Measurements from ENCODE around the gene JAKMIP1.
"Not testable (repeated sequence)": the region's sequence is repeated elsewhere in the genome, so short reads cannot be mapped to it uniquely, and the experiment has no call there.

The JAKMIP1 gene

GRCh38 chr4:6229095-6229494, 28.7 kb upstream of the JAKMIP1 start:
- DNase-seq (ENCODE audit: low spot score), result no peak

- DNase-seq (ENCODE audit: low spot score), result no peak
These were observed 28.1 kb upstream of the JAKMIP1 start for GRCh38 chr4:6228158-6229067.

GRCh38 chr4:6227412-6228157, 27.2 kb upstream of the JAKMIP1 start:
- no peak for DNase-seq (ENCODE audit: low spot score)

GRCh38 chr4:6226506-6226905, 26.2 kb upstream of the JAKMIP1 start:
- no peak for DNase-seq (ENCODE audit: low spot score)

GRCh38 chr4:6225469-6225868, 25.1 kb upstream of the JAKMIP1 start:
- DNase-seq (ENCODE audit: low spot score), result no peak

- DNase-seq (ENCODE audit: low spot score), result no peak
These were observed 24.4 kb upstream of the JAKMIP1 start for GRCh38 chr4:6224735-6225134.

- no peak for DNase-seq (ENCODE audit: low spot score)
These were observed 22.5 kb upstream of the JAKMIP1 start for GRCh38 chr4:6222761-6223292.

GRCh38 chr4:6221851-6222760, 21.8 kb upstream of the JAKMIP1 start:
- DNase-seq (ENCODE audit: low spot score), result no peak

GRCh38 chr4:6221301-6221850, 21.0 kb upstream of the JAKMIP1 start:
- DNase-seq (ENCODE audit: low spot score), result no peak

- no peak for DNase-seq (ENCODE audit: low spot score)
These were observed 17.5 kb upstream of the JAKMIP1 start for GRCh38 chr4:6217716-6218381.

- DNase-seq (ENCODE audit: low spot score), result no peak
These were observed 16.2 kb upstream of the JAKMIP1 start for GRCh38 chr4:6216588-6216987.

GRCh38 chr4:6209921-6210320, 9.6 kb upstream of the JAKMIP1 start:
- no peak for DNase-seq (ENCODE audit: low spot score)

- DNase-seq (ENCODE audit: low spot score), result not testable (repeated sequence)
These were observed 8.9 kb upstream of the JAKMIP1 start for GRCh38 chr4:6209291-6209690.

- no peak for DNase-seq (ENCODE audit: low spot score)
These were observed 8.1 kb upstream of the JAKMIP1 start for GRCh38 chr4:6208416-6208815.

GRCh38 chr4:6207602-6208001, 7.3 kb upstream of the JAKMIP1 start:
- DNase-seq (ENCODE audit: low spot score), result no peak

GRCh38 chr4:6206771-6207290, 6.5 kb upstream of the JAKMIP1 start:
- DNase-seq (ENCODE audit: low spot score), result no peak

- DNase-seq (ENCODE audit: low spot score), result no peak
These were observed 5.6 kb upstream of the JAKMIP1 start for GRCh38 chr4:6205973-6206372.

- DNase-seq (ENCODE audit: low spot score), result no peak
These were observed 5.2 kb upstream of the JAKMIP1 start for GRCh38 chr4:6205567-6205931.

- no peak for DNase-seq (ENCODE audit: low spot score)
These were observed 4.7 kb upstream of the JAKMIP1 start for GRCh38 chr4:6204871-6205566.

- no peak for DNase-seq (ENCODE audit: low spot score)
These were observed 3.7 kb upstream of the JAKMIP1 start for GRCh38 chr4:6204098-6204497.
